GM19372 (cell line): ENCODE measurements around the gene DDRGK1.
A peak's percentile ranks its signal among the peaks of the same experiment; 100 is the strongest.
"Not testable (repeated sequence)": the region's sequence is repeated elsewhere in the genome, so short reads cannot be mapped to it uniquely, and the experiment has no call there.

Source experiments
- ATAC-seq: cut with Tn5 transposase; IDR thresholded peaks from one replicate; pipeline ENCODE4 v1.9.1; 2021; ENCODE audit warnings: mild to moderate bottlenecking, low read depth, moderate library complexity; ENCODE audit not compliant: unreplicated experiment

DDRGK1 gene

GRCh38 chr20:3221398-3222226 is 17.1 kb upstream of the DDRGK1 start:
- no peak for ATAC-seq

- peak; percentile 87 for ATAC-seq
These were observed 14.0 kb upstream of the DDRGK1 start for GRCh38 chr20:3218307-3218988.

- not testable (repeated sequence) for ATAC-seq
These were observed 11.0 kb upstream of the DDRGK1 start for GRCh38 chr20:3215359-3215917.

- no peak for ATAC-seq
These were observed 8.7 kb upstream of the DDRGK1 start for GRCh38 chr20:3213226-3213625.

GRCh38 chr20:3210346-3210745 is 5.9 kb upstream of the DDRGK1 start:
- ATAC-seq: no peak

GRCh38 chr20:3209946-3210317 is 5.5 kb upstream of the DDRGK1 start:
- ATAC-seq: no peak

GRCh38 chr20:3209257-3209945 is 4.9 kb upstream of the DDRGK1 start, which contains the start of gene ITPA:
Gene ITPA (plus strand): TSS chr20:3209498. CDS start chr20:3209552, 54 bp downstream.
- ATAC-seq: no peak

GRCh38 chr20:3208786-3209256 is 4.3 kb upstream of the DDRGK1 start:
- no peak for ATAC-seq

- ATAC-seq: no peak
These were observed 963 bp downstream of the DDRGK1 start for GRCh38 chr20:3203315-3204123.

- ATAC-seq: no peak
These were observed 1.5 kb downstream of the DDRGK1 start for GRCh38 chr20:3202965-3203314.

- no peak for ATAC-seq
These were observed 4.3 kb downstream of the DDRGK1 start for GRCh38 chr20:3199976-3200755.

GRCh38 chr20:3199206-3199605 is 5.3 kb downstream of the DDRGK1 start:
- ATAC-seq: no peak

- ATAC-seq: no peak
These were observed 8.8 kb downstream of the DDRGK1 start for GRCh38 chr20:3195590-3196237.

- no peak for ATAC-seq
These were observed 9.7 kb downstream of the DDRGK1 start for GRCh38 chr20:3194617-3195280.

- ATAC-seq: no peak
These were observed 10.5 kb downstream of the DDRGK1 start for GRCh38 chr20:3193806-3194616.

GRCh38 chr20:3192226-3193015 is 12.1 kb downstream of the DDRGK1 start:
- no peak for ATAC-seq

GRCh38 chr20:3190681-3191111 is 13.8 kb downstream of the DDRGK1 start:
- ATAC-seq: no peak
